SK-N-SH (cell line): ENCODE measurements around the gene RAD51B. TPM values are rescaled to one million over a fixed set of nuclear protein-coding genes. Genes with fewer than 3 reads are reported as not detected.

Experiments used
- CTCF ChIA-PET: fragments of 300-600, 350-600 bp; formaldehyde crosslinking; extraction: SDS; loops from one replicate; lab custom pipeline; 2021; lab: Yijun Ruan, JAX
- POLR2A ChIA-PET: fragments of 350-600 bp; sonication (Branson Sonifier 250); formaldehyde crosslinking; extraction: SDS; loops from one replicate; lab custom pipeline; 2020; ENCODE audit warnings: antibody characterized with exemption, inconsistent platforms; lab: Yijun Ruan, JAX
- DNase-seq: peaks from one replicate; pipeline ENCODE4 v3.0.0; 2012
- H2AFZ ChIP-seq: fragments of 200-600 bp; sonication (generic); 2 replicates; pipeline ENCODE4 v1.8.1; 2016; ENCODE audit warnings: antibody characterized with exemption, mild to moderate bottlenecking, low read depth
- H3F3A ChIP-seq: fragments of 200-600 bp; sonication (generic); replicated peaks from 2 replicates; pipeline ENCODE3; 2016; ENCODE audit warnings: antibody characterized with exemption, mild to moderate bottlenecking; ENCODE audit not compliant: insufficient read depth
- H3K27ac ChIP-seq, 2 experiments: fragments of 200-500 bp in 1 of 2; fragments of 200-600 bp in 1 of 2; sonication (Bioruptor generic) in 1 of 2; sonication (generic), shearing (Covaris generic) in 1 of 2; 2 replicates each; pipeline versions ENCODE4 v1.5.1 to v1.6.1; 2014 to 2016; ENCODE audit warnings: low read depth in 2 of 2, inconsistent platforms in 1 of 2, low read length in 1 of 2, mild to moderate bottlenecking in 1 of 2, mixed read lengths in 1 of 2
- H3K27me3 ChIP-seq: fragments of 200-600 bp; sonication (generic), shearing (Covaris generic); 2 replicates; pipeline ENCODE4 v1.6.1; 2016; ENCODE audit warnings: mixed run types; ENCODE audit not compliant: insufficient read depth
- H3K36me3 ChIP-seq, 2 experiments: fragments of 200-500 bp in 1 of 2; fragments of 200-600 bp in 1 of 2; sonication (Bioruptor generic) in 1 of 2; sonication (generic) in 1 of 2; replicated peaks in 1 of 2; 2 replicates each; pipeline versions ENCODE3 to v1.5.1; 2014 to 2016; ENCODE audit warnings: low read length in 1 of 2, mild to moderate bottlenecking in 1 of 2; ENCODE audit not compliant: insufficient read depth in 2 of 2, control insufficient read depth in 1 of 2
- H3K4me1 ChIP-seq, 2 experiments: fragments of 200-500 bp in 1 of 2; fragments of 200-600 bp in 1 of 2; sonication (Bioruptor generic) in 1 of 2; sonication (generic), shearing (Covaris generic) in 1 of 2; 2 replicates each; pipeline versions ENCODE4 v1.5.1 to v1.6.1; 2014 to 2016; ENCODE audit warnings: low read depth in 1 of 2, low read length in 1 of 2, mixed run types in 1 of 2; ENCODE audit not compliant: insufficient read depth in 2 of 2, control insufficient read depth in 1 of 2
- H3K4me2 ChIP-seq: fragments of 200-600 bp; sonication (generic), shearing (Covaris generic); 2 replicates; pipeline ENCODE4 v1.6.1; 2017; ENCODE audit warnings: mixed run types
- H3K4me3 ChIP-seq, 2 experiments: fragments of 200-500 bp in 1 of 2; fragments of 200-600 bp in 1 of 2; sonication (Bioruptor generic) in 1 of 2; sonication (generic), shearing (Covaris generic) in 1 of 2; 2 replicates each; pipeline versions ENCODE4 v1.5.1 to v1.8.1; 2014 to 2016; ENCODE audit warnings: low read depth in 2 of 2, inconsistent platforms in 1 of 2, low read length in 1 of 2, mild to moderate bottlenecking in 1 of 2, mixed read lengths in 1 of 2, moderate library complexity in 1 of 2
- H3K79me2 ChIP-seq: fragments of 200-600 bp; sonication (generic); 2 replicates; pipeline ENCODE4 v1.8.1; 2017; ENCODE audit warnings: mild to moderate bottlenecking; ENCODE audit not compliant: insufficient read depth
- H3K9ac ChIP-seq: fragments of 200-600 bp; sonication (generic); 2 replicates; pipeline ENCODE4 v1.6.1; 2017; ENCODE audit warnings: mixed run types
- H3K9me2 ChIP-seq: fragments of 200-600 bp; sonication (generic); 2 replicates; pipeline ENCODE4 v1.6.1; 2017; ENCODE audit warnings: mixed run types
- H3K9me3 ChIP-seq: fragments of 200-600 bp; sonication (generic); 2 replicates; pipeline ENCODE4 v1.6.1; 2017; ENCODE audit warnings: mixed run types, mild to moderate bottlenecking, moderate library complexity
- H4K20me1 ChIP-seq: fragments of 200-600 bp; sonication (generic); 2 replicates; pipeline ENCODE4 v1.6.1; 2017; ENCODE audit warnings: mild to moderate bottlenecking, mixed run types; ENCODE audit not compliant: insufficient read depth
- EP300 ChIP-seq, 2 experiments: IDR thresholded peaks; 2 replicates each; pipeline versions ENCODE4 v1.4.0 to v1.6.1; 2012; ENCODE audit warnings: borderline replicate concordance in 1 of 2, low read depth in 1 of 2, low read length in 1 of 2
- FOSL2 ChIP-seq: IDR thresholded peaks from 2 replicates; pipeline ENCODE4 v1.4.0; 2012; ENCODE audit warnings: low read depth, mild to moderate bottlenecking, moderate library complexity, borderline replicate concordance
- MXI1 ChIP-seq: IDR thresholded peaks from 2 replicates; pipeline ENCODE4 v1.6.1; 2012; ENCODE audit warnings: mild to moderate bottlenecking, low read depth, low read length, improper control_type of control experiment
- NFIC ChIP-seq: IDR thresholded peaks from 2 replicates; pipeline ENCODE4 v1.4.0; 2012; ENCODE audit warnings: borderline replicate concordance
- POLR2AphosphoS5 ChIP-seq: IDR thresholded peaks from 2 replicates; pipeline ENCODE4 v1.6.1; 2012; ENCODE audit warnings: low read depth, low read length
- RCOR1 ChIP-seq: fragments of 150-350 bp; IDR thresholded peaks from 2 replicates; pipeline ENCODE4 v1.6.1; 2017; ENCODE audit warnings: antibody characterized with exemption, low read length
- SMC3 ChIP-seq: IDR thresholded peaks from 2 replicates; pipeline ENCODE4 v1.6.1; 2012; ENCODE audit warnings: low read depth, low read length, improper control_type of control experiment
- WGBS: methylation state at CpG from one replicate; pipeline ENCODE4 v1.1.6; 2017; ENCODE audit warnings: low lambda C conversion rate; 5-methylcytosine and 5-hydroxymethylcytosine counted together
- polyA plus RNA-seq, 3 experiments: library from polyadenylated mRNA; depleted of rRNA; stranded (reverse); fragments of >200 nt; gene quantifications; 2 replicates each; pipeline ENCODE4 v1.2.3, GENCODE V29; 2012
- TF ChIP-seq, protein P1 (sequence below): fragments of 150-350 bp; IDR thresholded peaks from 2 replicates; pipeline ENCODE4 v1.6.1; 2017; ENCODE audit warnings: antibody characterized with exemption, low read length, low read depth, borderline replicate concordance
- TF ChIP-seq, protein P2 (sequence below): fragments of 150-350 bp; IDR thresholded peaks from 2 replicates; pipeline ENCODE4 v1.6.1; 2016; ENCODE audit warnings: mild to moderate bottlenecking, low read depth, low read length

The RAD51B gene
- polyA plus RNA-seq, 1 of the 3 experiments (the other 2 are of a cell fraction): 6.0 TPM

DNA sequence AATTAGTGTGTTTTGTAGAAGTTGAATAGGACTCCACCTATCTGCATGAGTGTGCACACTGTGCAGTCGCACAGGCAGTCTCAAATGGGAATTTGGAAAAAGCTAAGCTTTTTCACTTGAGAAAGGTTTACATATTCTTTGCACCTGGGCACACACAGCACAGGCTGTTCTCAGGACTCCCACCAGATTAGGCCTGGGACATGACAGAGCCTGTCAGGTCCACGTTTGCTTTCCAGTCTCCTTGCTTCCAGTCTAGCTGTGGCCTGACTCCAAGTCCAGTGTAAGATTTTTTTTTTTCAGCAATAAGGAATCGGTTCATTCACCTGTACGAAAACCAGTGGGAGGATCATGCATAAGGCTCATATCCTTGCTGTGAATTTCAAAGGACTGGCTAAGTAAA is 792.0 kb downstream of the RAD51B start (continued):
- TF ChIP-seq, protein P1, sequence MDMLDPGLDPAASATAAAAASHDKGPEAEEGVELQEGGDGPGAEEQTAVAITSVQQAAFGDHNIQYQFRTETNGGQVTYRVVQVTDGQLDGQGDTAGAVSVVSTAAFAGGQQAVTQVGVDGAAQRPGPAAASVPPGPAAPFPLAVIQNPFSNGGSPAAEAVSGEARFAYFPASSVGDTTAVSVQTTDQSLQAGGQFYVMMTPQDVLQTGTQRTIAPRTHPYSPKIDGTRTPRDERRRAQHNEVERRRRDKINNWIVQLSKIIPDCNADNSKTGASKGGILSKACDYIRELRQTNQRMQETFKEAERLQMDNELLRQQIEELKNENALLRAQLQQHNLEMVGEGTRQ: no peak
- TF ChIP-seq SMC3: no peak
- TF ChIP-seq, all 33 proteins: peak for 0

DNA sequence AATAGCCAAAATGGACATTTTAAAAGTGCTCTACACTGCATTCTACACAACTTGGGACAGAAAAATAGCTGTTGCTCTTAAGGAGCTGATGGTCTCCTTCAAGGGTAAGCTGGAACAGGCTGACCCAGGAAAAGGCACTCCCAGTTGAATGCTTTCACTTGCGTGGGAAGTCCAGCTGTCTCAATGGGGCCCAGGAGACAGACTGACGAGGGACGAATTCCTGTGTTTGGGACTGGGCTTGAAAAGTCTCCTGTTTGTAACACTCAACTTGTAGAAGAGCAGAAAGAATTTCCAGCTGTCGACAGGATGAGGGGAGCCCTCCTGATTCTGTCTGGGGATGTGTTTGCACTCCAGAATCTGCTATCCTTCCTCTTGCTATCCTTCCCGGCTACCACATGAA is 792.5 kb downstream of the RAD51B start:
- H3K4me1 ChIP-seq: no peaks in the 10 kb centered on the region; a peak in 1 of 4 replicates
- CTCF ChIA-PET: no interaction called here
- no peaks in the 10 kb centered on the region for H3K27me3 ChIP-seq
- no peak for DNase-seq
- H3K9me3 ChIP-seq: peaks cover 23% of the 10 kb centered on the region; the same call in 1 of the 2 replicates
- TF ChIP-seq POLR2AphosphoS5: no peak
- TF ChIP-seq, protein P1: no peak
- no peak for TF ChIP-seq MXI1
- TF ChIP-seq RCOR1: no peak
- no peak for TF ChIP-seq EP300 (IDR thresholded peaks at IDR 0.05; ENCODE audit: borderline replicate concordance in 1 of 2, low read depth in 1 of 2, low read length in 1 of 2)
- TF ChIP-seq, protein P2, sequence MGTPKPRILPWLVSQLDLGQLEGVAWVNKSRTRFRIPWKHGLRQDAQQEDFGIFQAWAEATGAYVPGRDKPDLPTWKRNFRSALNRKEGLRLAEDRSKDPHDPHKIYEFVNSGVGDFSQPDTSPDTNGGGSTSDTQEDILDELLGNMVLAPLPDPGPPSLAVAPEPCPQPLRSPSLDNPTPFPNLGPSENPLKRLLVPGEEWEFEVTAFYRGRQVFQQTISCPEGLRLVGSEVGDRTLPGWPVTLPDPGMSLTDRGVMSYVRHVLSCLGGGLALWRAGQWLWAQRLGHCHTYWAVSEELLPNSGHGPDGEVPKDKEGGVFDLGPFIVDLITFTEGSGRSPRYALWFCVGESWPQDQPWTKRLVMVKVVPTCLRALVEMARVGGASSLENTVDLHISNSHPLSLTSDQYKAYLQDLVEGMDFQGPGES: no peak
- no peak for TF ChIP-seq FOSL2
- peaks cover 0 to 3% of the 10 kb centered on the region in 2 experiments for H3K36me3 ChIP-seq
- H3F3A ChIP-seq: peaks cover 6% of the 10 kb centered on the region
- WGBS: 77% methylated on average over 3 of the region's 5 CpGs
- POLR2A ChIA-PET: no interaction called here
- no peak overlapping the region for H3K4me2 ChIP-seq
- no peaks in the 10 kb centered on the region for H3K79me2 ChIP-seq
- H3K27ac ChIP-seq: no peak overlapping the region
- no peak overlapping the region for H3K9ac ChIP-seq
- no peak overlapping the region for H3K4me3 ChIP-seq
- H2AFZ ChIP-seq: no peak overlapping the region
- no peaks in the 10 kb centered on the region for H4K20me1 ChIP-seq
- no peaks in the 10 kb centered on the region for H3K9me2 ChIP-seq

DNA sequence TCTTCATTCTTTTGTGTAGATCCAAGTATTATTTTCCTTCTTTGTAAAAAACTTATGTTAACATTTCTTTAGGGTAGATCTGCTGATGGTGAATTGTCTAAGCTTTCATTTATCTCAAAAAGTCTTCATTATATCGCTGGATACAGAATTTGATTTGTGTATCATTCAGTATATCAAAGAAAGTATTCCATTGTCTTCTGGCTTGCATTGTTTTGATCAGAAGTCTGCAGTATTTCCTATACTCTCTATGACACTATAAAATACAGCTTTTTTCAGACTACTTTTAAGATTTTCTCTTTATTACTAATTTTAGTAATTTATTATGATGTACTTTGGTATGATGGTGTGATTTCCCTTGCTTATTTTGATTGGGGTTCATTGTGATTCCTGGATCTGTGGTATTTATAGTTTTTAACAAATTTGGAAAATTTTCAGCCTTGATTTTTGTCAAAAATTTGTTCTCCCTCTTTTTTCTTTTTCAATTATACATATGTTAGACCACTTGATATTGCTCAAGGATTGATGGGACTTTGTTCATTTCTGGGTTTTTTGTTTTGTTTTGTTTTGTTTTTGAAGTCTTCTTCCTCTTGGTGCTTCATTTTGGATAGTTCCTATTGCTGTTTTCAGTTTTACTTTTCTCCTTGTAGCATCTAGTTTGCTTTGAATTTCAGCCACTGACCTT is 796.8 kb downstream of the RAD51B start:
- Histone ChIP-seq H3K4me2 (no peak overlapping the region), H3K9me3 (peaks cover 30% of the 10 kb centered on the region; the same call in 1 of the 2 replicates), H3F3A (peaks cover 6% of the 10 kb centered on the region), H3K79me2 (no peaks in the 10 kb centered on the region), H2AFZ (no peak overlapping the region), H3K36me3 (peaks cover 0 to 3% of the 10 kb centered on the region in 2 experiments), H3K4me1 (no peaks in the 10 kb centered on the region), H3K27ac (no peak overlapping the region), H3K9me2 (no peaks in the 10 kb centered on the region), H3K4me3 (no peak overlapping the region), H3K9ac (no peak overlapping the region), H4K20me1 (no peaks in the 10 kb centered on the region), H3K27me3 (no peaks in the 10 kb centered on the region)
- TF ChIP-seq NFIC: no peak
- 2% methylated on average over 1 of the region's 1 CpG for WGBS
- CTCF ChIA-PET: interaction anchor here (0.8 kb wide), 1 partner anchor 11 kb away, joined by 3 read pairs; no protein-coding TSS in a partner anchor
- DNase-seq: no peak
- POLR2A ChIA-PET: no interaction called here
